Measurements from ENCODE around the gene TRIM2. TPM values are rescaled to one million over a fixed set of nuclear protein-coding genes. Genes with fewer than 3 reads are reported as not detected.

TRIM2 gene
- total RNA-seq, 1 experiment from 2014 or later: 93.2 TPM

GRCh38 chr4:153297116-153297515, 92.9 kb downstream of the TRIM2 start:
- H3K4me1 ChIP-seq (ENCODE audit: insufficient read depth, low read length, poor library complexity, severe bottlenecking): peaks cover 8% of the 10 kb centered on the region
- peaks cover 24% of the 10 kb centered on the region for H3K9me3 ChIP-seq (ENCODE audit: low read depth, low read length, poor library complexity, severe bottlenecking)
- H3K27ac ChIP-seq (ENCODE audit: low read depth, low read length, poor library complexity, severe bottlenecking): no peak overlapping the region
- no peak for TF ChIP-seq EZH2 (IDR thresholded peaks at IDR 0.05; ENCODE audit: borderline replicate concordance, low read depth, low read length, poor library complexity, severe bottlenecking)
- no peak for TF ChIP-seq CTCF (conservative IDR thresholded peaks at IDR 0.05; ENCODE audit: low read depth, low read length)
- BruUV-seq (replicated peaks): no TSS peak
- no peaks in the 10 kb centered on the region for H3K27me3 ChIP-seq (replicated peaks; ENCODE audit: insufficient read depth, low read depth, low read length, poor library complexity)
- intact Hi-C loops (cut with micrococcal nuclease; ENCODE audit: unreplicated experiment): no loop called here
- H3K36me3 ChIP-seq (ENCODE audit: insufficient read depth, low read length, poor library complexity, severe bottlenecking): peaks cover 61% of the 10 kb centered on the region
- POLR2A ChIA-PET (ENCODE audit: low non-redundant PET): no interaction called here
- H3K4me3 ChIP-seq (ENCODE audit: low read depth, low read length, poor library complexity, severe bottlenecking): no peak overlapping the region
- CTCF ChIA-PET: no interaction called here
- no peak for DNase-seq (ENCODE audit: low spot score)

- H3K9me3 ChIP-seq (ENCODE audit: low read depth, low read length, poor library complexity, severe bottlenecking): no peaks in the 10 kb centered on the region
- H3K27me3 ChIP-seq (replicated peaks; ENCODE audit: insufficient read depth, low read depth, low read length, poor library complexity): no peaks in the 10 kb centered on the region
- H3K27ac ChIP-seq (ENCODE audit: low read depth, low read length, poor library complexity, severe bottlenecking): no peak overlapping the region
- DNase-seq (ENCODE audit: low spot score): no peak
- no peak for TF ChIP-seq EZH2 (IDR thresholded peaks at IDR 0.05; ENCODE audit: borderline replicate concordance, low read depth, low read length, poor library complexity, severe bottlenecking)
- no peak for TF ChIP-seq CTCF (conservative IDR thresholded peaks at IDR 0.05; ENCODE audit: low read depth, low read length)
- BruUV-seq (replicated peaks): no TSS peak
- no peak overlapping the region for H3K4me3 ChIP-seq (ENCODE audit: low read depth, low read length, poor library complexity, severe bottlenecking)
- ChIA-PET POLR2A (ENCODE audit: low non-redundant PET) (no interaction called here), CTCF (no interaction called here)
- H3K36me3 ChIP-seq (ENCODE audit: insufficient read depth, low read length, poor library complexity, severe bottlenecking): peaks cover 6% of the 10 kb centered on the region
- intact Hi-C loops (cut with micrococcal nuclease; ENCODE audit: unreplicated experiment): loop anchor here (10.0 kb wide), 1 partner anchor 466 kb away; no protein-coding TSS in a partner anchor
- H3K4me1 ChIP-seq (ENCODE audit: insufficient read depth, low read length, poor library complexity, severe bottlenecking): no peaks in the 10 kb centered on the region
Measured at GRCh38 chr4:153310793-153311192, 106.5 kb downstream of the TRIM2 start.

- peaks cover 13% of the 10 kb centered on the region for H3K36me3 ChIP-seq (ENCODE audit: insufficient read depth, low read length, poor library complexity, severe bottlenecking)
- BruUV-seq (replicated peaks): no TSS peak
- H3K4me3 ChIP-seq (ENCODE audit: low read depth, low read length, poor library complexity, severe bottlenecking): no peak overlapping the region
- DNase-seq (ENCODE audit: low spot score): no peak
- H3K27me3 ChIP-seq (replicated peaks; ENCODE audit: insufficient read depth, low read depth, low read length, poor library complexity): no peaks in the 10 kb centered on the region
- ChIA-PET CTCF (no interaction called here), POLR2A (ENCODE audit: low non-redundant PET) (no interaction called here)
- no peak overlapping the region for H3K27ac ChIP-seq (ENCODE audit: low read depth, low read length, poor library complexity, severe bottlenecking)
- intact Hi-C loops (cut with micrococcal nuclease; ENCODE audit: unreplicated experiment): loop anchor here (5.0 to 10.0 kb wide), 2 partner anchors 93 to 470 kb away; no protein-coding TSS in a partner anchor
- H3K9me3 ChIP-seq (ENCODE audit: low read depth, low read length, poor library complexity, severe bottlenecking): no peaks in the 10 kb centered on the region
- H3K4me1 ChIP-seq (ENCODE audit: insufficient read depth, low read length, poor library complexity, severe bottlenecking): no peaks in the 10 kb centered on the region
- TF ChIP-seq EZH2 (IDR thresholded peaks at IDR 0.05; ENCODE audit: borderline replicate concordance, low read depth, low read length, poor library complexity, severe bottlenecking): no peak
- no peak for TF ChIP-seq CTCF (conservative IDR thresholded peaks at IDR 0.05; ENCODE audit: low read depth, low read length)
Measured at GRCh38 chr4:153314915-153315314, 110.7 kb downstream of the TRIM2 start.

Measured in A673 (cell line).